Measurements from ENCODE around the gene PGLYRP1.
A peak's percentile ranks its signal among the peaks of the same experiment; 100 is the strongest.

The PGLYRP1 gene

GRCh38 chr19:46009530-46010510, 13.0 kb downstream of the PGLYRP1 start (continued):
- TF ChIP-seq ZNF26 (tag by site-specific recombination; IDR thresholded peaks at IDR 0.05) (no peak), BCL6B (tag by site-specific recombination; IDR thresholded peaks at IDR 0.05) (peak; percentile 46; the same call in 1 of the 2 replicates), ZNF837 (tag by site-specific recombination; IDR thresholded peaks at IDR 0.05) (no peak), ZNF473 (tag by site-specific recombination; IDR thresholded peaks at IDR 0.05) (no peak), ZBTB26 (tag by site-specific recombination; optimal IDR thresholded peaks at IDR 0.05) (peak; percentile 60), CTCF (tag by site-specific recombination; IDR thresholded peaks at IDR 0.05) (peak; percentile 87), EGR2 (tag by site-specific recombination; IDR thresholded peaks at IDR 0.05; ENCODE audit: low read depth) (no peak), ZNF169 (tag by site-specific recombination; IDR thresholded peaks at IDR 0.05) (no peak), WT1 (tag by site-specific recombination; IDR thresholded peaks at IDR 0.05) (no peak), ZNF16 (tag by site-specific recombination; IDR thresholded peaks at IDR 0.05; ENCODE audit: low read depth) (no peak), ZNF112 (tag by site-specific recombination; IDR thresholded peaks at IDR 0.05) (no peak), ELK4 (IDR thresholded peaks at IDR 0.05; ENCODE audit: borderline replicate concordance, low read depth, low read length) (no peak), SCRT2 (tag by site-specific recombination; IDR thresholded peaks at IDR 0.05) (no peak), ZSCAN18 (tag by site-specific recombination; IDR thresholded peaks at IDR 0.05) (peak; percentile 78; the same call in 1 of the 2 replicates), ZNF366 (tag by site-specific recombination; conservative IDR thresholded peaks at IDR 0.05) (no peak), ZNF596 (tag by site-specific recombination; IDR thresholded peaks at IDR 0.05) (no peak), GLIS1 (tag by site-specific recombination; IDR thresholded peaks at IDR 0.05) (peak; percentile 45), ZFP41 (tag by site-specific recombination; IDR thresholded peaks at IDR 0.05; ENCODE audit: borderline replicate concordance) (no peak), KLF17 (tag by site-specific recombination; IDR thresholded peaks at IDR 0.05) (no peak), ZNF580 (tag by site-specific recombination; IDR thresholded peaks at IDR 0.05) (peak; percentile 65; the same call in 1 of the 2 replicates), GLIS2 (tag by site-specific recombination; IDR thresholded peaks at IDR 0.05) (no peak), PRDM10 (tag by site-specific recombination; IDR thresholded peaks at IDR 0.05) (0 out of 2 replicates have a peak, but pooled peaks have one; percentile 36), ZNF677 (tag by site-specific recombination; IDR thresholded peaks at IDR 0.05) (no peak), OSR2 (tag by site-specific recombination; IDR thresholded peaks at IDR 0.05) (no peak)

Data from HEK293 (cell line).